Activated gamma-delta T cell (primary cell): Measurements from ENCODE around the gene SMAD7.

ENCODE experiments used
- DNase-seq: peaks from one replicate; lab custom pipeline; 2025; lab: John Stamatoyannopoulos, UW

Gene SMAD7

DNA sequence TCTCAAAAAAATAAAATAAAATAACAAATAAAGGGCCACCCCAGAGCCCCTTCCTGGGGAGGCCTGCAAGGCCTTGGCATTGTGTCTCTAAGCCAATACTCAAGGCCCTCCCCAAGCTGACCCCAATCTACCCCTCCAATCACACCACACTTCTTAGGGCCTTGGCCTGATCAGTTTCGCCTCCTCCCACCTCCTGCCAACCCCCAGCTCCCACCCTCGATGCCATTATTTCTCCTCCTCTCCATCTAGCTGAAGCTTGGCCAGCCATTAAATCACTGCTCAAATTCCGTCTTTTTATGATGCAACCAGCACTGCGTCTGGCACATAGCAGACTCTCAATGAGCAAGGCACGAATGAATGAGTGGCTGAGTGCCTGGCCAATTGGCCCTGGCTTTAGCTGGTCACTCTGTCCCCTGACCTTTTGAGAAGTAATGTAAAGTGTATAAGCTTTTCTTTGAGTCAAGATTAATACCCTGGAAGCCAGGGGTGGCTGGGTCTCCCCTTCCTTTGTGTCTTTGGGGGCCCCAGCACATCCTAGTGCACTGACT lies 55.9 kb downstream of the SMAD7 start:
- DNase-seq = no peak

GRCh38 chr18:48893608-48894600 lies 56.9 kb downstream of the SMAD7 start:
- no peak for DNase-seq

DNA sequence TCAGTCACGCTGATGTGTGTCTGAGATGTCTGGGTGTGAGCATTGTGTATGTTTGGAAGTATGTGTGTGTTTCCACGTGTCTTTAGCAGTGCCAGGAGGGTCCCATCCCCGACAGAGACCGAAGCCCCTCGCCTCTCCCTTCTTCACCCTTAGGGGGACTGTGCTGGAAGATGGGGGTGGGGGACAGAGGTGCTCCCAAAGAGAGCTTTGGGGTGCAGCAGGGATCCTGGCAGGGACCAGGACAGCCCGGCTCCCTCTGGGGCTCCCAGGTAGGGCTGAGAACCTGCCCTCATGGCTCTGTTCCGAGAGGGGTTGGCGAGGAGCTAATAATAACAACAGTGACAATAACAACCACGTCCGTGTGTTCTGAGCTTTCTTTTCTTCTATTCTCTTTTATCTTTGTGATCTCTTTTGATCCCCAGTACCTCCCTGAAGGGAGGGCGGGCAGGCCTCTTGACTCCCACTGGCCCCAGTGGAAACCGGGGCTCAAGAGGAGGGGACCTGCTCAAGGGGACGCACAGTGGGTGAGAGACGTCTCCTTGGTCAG lies 57.6 kb downstream of the SMAD7 start:
- DNase-seq = no peak

GRCh38 chr18:48892146-48892855 lies 58.5 kb downstream of the SMAD7 start:
- DNase-seq = no peak

GRCh38 chr18:48891721-48892120 lies 59.0 kb downstream of the SMAD7 start:
- no peak for DNase-seq

- DNase-seq = no peak
Measured at GRCh38 chr18:48889981-48890762, 60.6 kb downstream of the SMAD7 start.

DNA sequence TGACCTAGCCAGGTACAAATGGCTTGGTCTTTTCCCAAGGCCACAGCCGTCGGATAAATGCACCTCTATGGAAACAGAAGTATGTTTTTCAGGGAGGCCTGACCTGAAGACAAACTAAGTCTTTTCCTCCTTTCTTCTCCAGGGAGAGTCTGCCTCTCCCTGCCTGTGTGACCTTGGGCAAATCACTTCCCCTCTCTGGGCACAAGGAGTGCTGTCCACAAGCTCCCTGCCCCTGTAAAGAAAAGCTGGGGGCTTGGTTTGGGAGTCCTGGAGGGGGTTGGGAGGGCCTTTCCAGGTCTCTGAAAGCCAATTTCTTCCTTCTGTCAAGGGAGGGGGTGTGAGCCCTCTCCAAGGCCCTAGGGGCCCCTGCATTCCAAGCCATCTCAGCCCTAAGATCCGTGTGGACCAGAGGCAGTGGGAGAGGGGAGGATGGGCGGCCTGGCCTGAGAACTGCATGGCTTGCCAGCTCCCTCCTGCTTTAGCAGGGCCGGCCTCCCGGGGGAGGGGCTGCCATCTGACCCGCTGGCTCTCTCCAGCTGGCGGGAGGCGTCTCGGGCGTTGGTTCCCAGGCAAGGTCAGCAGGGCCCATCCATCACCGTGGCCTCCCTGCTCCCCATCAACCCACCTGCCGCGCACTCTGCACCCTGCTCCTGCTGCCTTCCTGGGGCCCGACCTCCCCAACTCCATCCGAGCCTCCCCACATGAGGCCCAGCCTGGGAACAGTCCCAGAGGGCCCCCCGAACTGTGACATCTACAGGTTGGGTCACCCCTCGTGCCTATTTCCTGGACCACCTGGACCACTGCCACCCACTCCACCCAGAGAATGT lies 61.4 kb downstream of the SMAD7 start:
- no peak for DNase-seq

GRCh38 chr18:48888773-48889080 lies 62.0 kb downstream of the SMAD7 start:
- DNase-seq = no peak

DNA sequence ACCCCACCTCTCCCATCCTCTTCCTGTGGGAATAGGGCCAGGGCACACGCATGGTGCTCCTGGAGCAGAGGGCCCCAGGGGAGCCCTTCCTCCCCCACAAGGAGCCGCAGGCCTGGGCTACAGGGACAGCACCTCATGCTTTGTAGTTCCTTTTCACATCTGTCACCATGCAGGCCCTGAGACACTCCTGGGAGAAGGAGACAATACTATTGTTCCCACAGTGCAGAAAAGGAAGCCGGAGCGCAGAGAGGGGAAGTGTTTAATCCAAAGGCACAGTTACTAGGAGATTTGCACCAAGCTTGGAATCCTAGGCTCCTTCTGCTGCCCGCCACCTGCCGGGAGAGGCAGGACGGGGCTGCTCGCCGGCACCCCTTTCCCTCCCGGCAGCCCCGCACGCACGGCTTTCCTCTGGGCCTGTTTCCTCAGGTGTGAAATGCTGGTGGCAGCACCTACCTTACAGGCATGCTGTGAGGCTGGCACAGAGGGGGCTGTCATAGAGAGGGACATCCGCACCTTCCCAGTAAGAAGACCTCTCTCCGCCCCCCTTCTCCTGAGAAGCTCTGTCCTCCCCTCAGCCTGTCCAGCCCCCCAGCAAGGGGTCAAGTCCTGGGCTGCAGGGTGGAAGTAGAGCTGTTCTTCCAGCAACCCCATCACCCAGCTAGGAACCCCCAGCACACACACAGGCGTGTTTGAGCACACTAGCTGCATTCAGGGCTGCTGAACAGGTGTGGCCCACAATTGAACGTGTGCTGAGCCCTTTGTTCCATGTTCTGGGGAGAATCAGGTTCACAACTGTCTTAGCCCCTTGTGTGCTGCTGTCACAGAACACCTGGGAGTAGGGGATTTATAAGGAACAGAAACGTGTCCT lies 62.6 kb downstream of the SMAD7 start:
- no peak for DNase-seq

DNA sequence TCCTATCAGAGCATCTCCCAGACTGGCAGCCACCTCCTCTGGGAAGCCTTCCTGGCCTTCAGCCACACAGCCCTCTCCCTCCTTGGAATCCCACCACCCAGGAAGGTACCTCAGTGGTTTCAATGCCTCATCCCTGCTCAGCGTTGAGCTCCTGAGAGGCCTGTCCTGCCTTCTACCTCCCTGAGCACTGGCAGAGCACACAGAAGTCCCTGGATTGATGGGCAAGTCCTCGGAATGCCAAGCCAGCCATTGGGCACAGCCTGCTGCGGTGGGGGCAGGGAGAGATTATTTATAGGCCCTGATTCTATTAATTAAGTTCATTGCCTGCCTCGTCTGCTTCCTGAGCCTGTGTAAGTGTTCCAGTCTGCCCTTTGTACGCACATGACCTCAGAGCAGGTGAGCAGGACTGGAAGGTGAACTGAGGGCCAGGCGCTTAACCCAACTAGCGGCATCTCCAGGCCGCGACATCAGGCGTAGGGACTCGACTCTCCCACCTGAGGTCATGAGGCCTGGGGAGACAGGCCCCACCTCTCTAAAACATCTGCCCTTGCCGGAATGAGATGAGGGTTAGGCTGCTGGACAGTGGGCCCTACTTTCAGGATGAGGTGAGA lies 63.4 kb downstream of the SMAD7 start:
- DNase-seq = no peak

GRCh38 chr18:48886520-48887293 lies 64.1 kb downstream of the SMAD7 start:
- DNase-seq = no peak

- DNase-seq = no peak
Measured at GRCh38 chr18:48885924-48886400, 64.8 kb downstream of the SMAD7 start.

DNA sequence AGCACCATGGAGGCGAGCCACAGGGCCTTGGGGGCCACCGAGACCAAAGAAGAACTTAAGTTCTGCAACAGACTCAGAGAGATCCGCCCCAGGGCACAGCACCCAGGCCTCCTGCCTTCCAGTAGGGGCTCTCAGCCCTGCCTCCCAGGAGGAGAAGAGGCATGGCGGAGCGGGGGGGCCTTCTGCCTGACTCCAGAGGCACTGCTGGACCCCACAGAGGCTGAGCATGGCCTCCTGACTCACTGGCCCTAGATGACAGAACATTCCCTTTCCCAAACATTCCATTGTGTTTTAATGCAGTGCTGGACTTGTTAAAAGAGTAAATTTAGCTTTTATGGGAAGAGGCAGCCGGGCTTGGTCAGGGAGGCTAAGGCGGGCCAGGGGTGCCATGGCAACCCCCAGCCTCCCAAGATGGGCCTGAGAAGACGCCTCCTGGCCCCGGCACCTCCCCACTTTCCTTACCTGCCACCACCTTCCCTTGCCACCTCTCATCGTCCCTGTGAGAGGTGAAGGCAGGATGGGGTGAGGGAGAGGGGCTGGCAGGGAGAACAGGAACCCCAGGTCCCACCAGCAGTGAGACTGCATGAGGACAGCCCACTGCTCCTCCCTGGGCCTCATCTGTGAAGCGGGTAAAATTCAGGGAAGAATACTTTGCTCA lies 65.4 kb downstream of the SMAD7 start:
- DNase-seq = no peak

DNA sequence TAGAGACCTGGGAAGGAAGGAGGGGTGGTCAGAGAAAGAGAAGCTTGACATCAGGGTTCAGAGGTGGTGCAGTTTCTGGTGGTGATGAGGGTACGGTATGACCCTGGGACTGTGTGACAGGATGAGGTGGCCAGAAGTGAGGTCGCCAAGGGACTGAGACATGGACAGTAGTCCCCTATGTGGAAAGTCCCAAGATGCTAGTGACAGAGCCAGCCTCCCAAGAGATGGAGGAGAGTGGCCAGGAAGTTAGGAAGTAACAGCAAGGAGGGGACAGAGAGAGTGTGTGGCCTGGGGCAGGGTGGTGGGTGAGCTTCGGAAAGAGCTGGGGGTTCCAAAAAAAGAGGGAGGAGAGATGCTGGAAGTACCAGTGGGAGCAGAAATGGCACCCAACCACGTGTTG lies 66.0 kb downstream of the SMAD7 start:
- no peak for DNase-seq

DNA sequence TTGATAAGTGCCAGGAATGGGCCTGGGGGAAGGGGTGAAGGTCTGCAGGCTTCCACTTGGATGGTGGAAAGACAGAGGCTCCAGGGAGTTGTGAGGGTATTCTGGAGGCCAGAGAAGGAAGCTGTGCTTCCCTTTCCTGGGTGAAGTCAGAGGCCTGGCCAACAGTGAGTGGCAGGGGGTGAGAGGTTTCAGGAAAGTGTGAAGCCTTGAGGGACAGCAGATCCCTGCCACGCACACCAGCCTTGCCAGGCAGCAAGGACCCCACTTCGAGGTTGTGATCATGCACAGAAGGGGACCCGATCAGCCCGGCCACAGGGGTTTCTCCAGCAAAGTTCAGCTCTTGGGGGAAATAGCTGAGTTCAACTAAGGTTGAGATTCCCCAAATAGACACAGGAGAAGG lies 66.5 kb downstream of the SMAD7 start:
- DNase-seq = no peak

DNA sequence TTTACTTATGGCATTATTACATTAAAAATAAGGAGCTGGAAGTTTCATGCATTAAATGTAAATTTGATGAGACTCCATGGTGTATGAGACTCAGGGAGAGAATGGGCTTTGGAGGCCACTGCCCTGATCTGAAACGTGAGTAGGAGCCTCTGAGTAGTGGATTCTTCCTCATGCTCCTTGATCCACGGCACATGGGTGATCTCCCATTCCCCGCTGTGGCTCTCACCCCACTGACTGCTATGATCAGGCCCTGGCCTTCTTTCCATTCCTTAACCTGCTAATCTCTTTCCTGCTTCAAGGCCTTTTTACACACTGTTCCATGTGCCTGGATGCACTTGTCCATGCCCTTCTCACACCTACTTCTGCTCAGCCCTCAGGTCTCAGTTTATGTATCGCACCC lies 68.4 kb downstream of the SMAD7 start:
- DNase-seq = no peak

GRCh38 chr18:48880931-48881330 lies 69.8 kb downstream of the SMAD7 start:
- no peak for DNase-seq

DNA sequence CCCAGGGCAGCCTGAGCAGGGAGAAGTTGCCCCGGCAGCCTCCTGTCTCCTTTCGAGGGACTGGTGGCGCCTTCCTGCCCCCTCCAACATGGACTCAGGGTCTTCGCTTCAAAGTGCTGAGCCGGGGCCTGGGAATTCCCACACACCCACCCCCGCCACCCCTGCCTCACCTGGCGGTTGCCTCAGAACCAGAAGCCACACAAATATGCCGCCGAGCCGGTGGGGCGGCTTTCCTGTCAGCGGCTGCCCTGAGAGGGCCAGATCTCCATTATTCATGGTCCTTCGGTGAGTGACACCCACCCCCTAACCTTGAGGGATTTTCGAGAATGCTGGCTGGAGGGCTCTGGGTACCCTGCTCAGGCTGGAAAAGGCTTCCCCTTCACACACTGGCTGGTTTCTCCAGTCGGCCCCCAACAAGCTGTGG lies 71.7 kb downstream of the SMAD7 start:
- DNase-seq = no peak
